ENCODE results near the gene CFAP43.

- peak; percentile 46 for TF ChIP-seq CTCF (conservative IDR thresholded peaks at IDR 0.05)
- TF ChIP-seq ZFX (IDR thresholded peaks at IDR 0.05) = no peak
These were observed 108.8 kb downstream of the CFAP43 start for GRCh38 chr10:104123397-104123796.

Data from C4-2B (cell line).